ENCODE data around the gene IGF2.

Gene IGF2

DNA sequence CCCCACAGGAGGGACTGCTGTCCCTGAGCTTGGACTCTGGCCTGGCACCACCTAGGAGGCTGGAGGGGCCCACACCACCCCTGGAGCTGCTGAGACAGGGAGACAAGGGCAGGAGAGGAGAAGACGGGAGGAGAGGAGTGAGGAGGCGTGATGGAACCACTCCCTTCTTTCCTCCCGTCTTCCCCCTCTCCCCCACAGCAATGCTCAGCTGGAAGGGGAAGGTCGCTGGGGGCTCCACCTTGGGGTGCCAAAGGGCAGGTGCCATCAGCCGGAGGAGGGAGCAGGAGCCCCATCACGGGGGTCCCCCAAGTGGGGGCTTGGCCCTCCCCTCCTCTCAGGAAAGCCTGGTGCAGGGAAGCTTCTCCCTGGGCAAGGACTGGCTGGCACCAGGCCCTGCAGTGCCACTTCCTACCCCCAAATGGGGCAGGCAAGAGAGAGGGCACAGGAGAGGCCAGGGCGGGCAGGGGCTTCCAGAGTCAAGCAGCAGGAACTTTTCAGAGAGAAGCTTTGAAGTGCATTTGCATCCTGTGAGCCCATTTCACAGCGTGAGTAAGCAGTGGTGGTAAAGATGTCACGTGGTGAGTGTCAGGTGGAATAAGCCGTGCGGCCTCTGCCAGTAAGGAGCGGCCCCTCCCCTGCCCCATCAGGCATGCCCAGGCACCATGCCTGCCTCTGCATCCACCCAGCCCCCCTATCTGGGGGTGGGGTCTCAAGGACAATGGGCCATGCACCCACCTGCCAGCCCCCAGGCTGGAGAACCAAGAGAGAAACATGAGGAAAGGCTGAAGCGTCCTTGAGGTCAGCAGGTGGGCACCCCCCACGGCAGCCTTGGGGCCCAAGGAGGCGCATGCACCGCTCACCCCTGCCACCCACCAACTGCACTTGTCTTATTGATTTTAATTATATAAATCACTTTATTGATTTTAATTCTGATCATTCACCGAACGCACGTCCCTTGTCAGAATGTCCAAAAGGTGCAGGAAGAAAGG lies 4.9 kb downstream of the IGF2 start:
- no peak for TF ChIP-seq CTCF (IDR thresholded peaks at IDR 0.05)
- H3K27ac ChIP-seq: no peak overlapping the region

DNA sequence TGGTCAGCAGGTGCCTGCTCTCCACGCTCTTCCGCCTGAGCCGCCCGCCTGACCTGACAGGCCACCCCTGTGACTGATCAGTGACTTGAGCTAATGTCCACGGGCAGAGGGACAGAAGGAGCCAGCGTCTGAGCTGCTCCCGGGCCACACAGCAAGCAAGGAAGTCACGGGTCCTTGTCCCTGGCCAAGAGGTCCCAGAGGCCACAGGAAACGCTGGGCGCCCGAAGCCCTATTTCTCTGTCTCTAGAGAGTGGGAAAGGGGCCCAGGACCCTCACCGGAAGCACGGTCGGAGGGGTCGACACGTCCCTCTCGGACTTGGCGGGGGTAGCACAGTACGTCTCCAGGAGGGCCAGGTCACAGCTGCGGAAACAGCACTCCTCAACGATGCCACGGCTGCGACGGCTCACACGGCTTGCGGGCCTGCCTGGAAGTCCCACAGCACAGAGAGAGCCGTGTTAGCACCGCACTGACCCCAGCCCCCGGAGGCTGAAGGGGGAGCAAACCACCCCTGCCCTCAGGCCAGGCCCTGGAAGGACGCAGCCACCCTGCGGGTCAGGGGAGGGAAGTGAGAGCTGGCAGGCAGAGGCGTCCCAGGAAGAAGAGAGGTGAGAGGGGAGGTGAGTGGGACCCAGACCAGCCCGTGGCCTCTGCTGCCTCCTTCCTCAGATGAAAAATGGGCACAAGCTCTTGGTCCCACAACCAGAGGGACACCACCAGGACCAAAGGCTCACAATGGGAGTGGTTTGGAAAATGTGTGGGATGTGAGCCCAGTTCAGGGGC lies 5.8 kb downstream of the IGF2 start:
- peaks cover 0 to 82% of the 10 kb centered on the region in 2 donors for H3K27me3 ChIP-seq
- no peak overlapping the region for H3K4me3 ChIP-seq
- intact Hi-C loops (cut with DNase I; ENCODE audit: low total_unique reads): no loop called here
- no peak for DNase-seq
- no peaks in the 10 kb centered on the region for H3K9me3 ChIP-seq
- peaks cover 0 to 19% (median 10%) of the 10 kb centered on the region in 4 donors for H3K4me1 ChIP-seq
- H3K36me3 ChIP-seq: no peaks in the 10 kb centered on the region
- TF ChIP-seq CTCF (IDR thresholded peaks at IDR 0.05): no peak
- no peak overlapping the region for H3K27ac ChIP-seq

More for the DNA sequence above, 4.9 kb downstream of the IGF2 start:
- H3K4me1 ChIP-seq: peaks cover 0 to 27% (median 17%) of the 10 kb centered on the region in 4 donors
- peaks cover 0 to 82% of the 10 kb centered on the region in 2 donors for H3K27me3 ChIP-seq
- no peak for DNase-seq
- no peaks in the 10 kb centered on the region for H3K36me3 ChIP-seq
- H3K4me3 ChIP-seq: no peak overlapping the region
- intact Hi-C loops (cut with DNase I; ENCODE audit: low total_unique reads): no loop called here
- no peaks in the 10 kb centered on the region for H3K9me3 ChIP-seq

DNA sequence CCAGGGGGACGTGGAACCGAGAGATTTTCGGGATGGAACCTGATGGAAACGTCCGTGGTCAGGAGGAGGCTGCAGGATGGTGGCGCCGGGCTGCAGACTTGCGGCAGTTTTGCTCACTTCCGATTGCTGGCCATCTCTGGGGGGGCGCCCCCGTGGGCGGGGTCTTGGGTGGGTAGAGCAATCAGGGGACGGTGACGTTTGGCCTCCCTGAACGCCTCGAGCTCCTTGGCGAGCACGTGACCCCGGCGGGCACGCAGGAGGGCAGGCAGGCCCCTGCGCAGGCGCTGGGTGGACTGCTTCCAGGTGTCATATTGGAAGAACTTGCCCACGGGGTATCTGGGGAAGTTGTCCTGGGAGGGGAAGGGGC lies 6.3 kb downstream of the IGF2 start:
- Histone ChIP-seq H3K4me3 (no peak overlapping the region), H3K9me3 (no peaks in the 10 kb centered on the region), H3K36me3 (no peaks in the 10 kb centered on the region), H3K4me1 (peaks cover 0 to 13% (median 7%) of the 10 kb centered on the region in 4 donors), H3K27me3 (peaks cover 0 to 82% of the 10 kb centered on the region in 2 donors), H3K27ac (no peak overlapping the region)
- DNase-seq: no peak
- no peak for TF ChIP-seq CTCF (IDR thresholded peaks at IDR 0.05)
- intact Hi-C loops (cut with DNase I; ENCODE audit: low total_unique reads): no loop called here

GRCh38 chr11:2132246-2132645 lies 6.9 kb downstream of the IGF2 start:
- intact Hi-C loops (cut with DNase I; ENCODE audit: low total_unique reads): no loop called here

More at GRCh38 chr11:2132246-2132645, 6.9 kb downstream of the IGF2 start:
- H3K4me1 ChIP-seq: peaks cover 0 to 7% (median 4%) of the 10 kb centered on the region in 4 donors
- H3K9me3 ChIP-seq: no peaks in the 10 kb centered on the region
- TF ChIP-seq CTCF (IDR thresholded peaks at IDR 0.05): no peak
- no peaks in the 10 kb centered on the region for H3K36me3 ChIP-seq
- peaks cover 0 to 80% of the 10 kb centered on the region in 2 donors for H3K27me3 ChIP-seq
- DNase-seq: no peak
- no peak overlapping the region for H3K27ac ChIP-seq
- no peak overlapping the region for H3K4me3 ChIP-seq
